Esophagus muscularis mucosa (tissue), 4 donors: ENCODE measurements around the gene KRTAP10-7.

ENCODE experiments used
- EP300 ChIP-seq: sonication (generic); formaldehyde crosslinking; IDR thresholded peaks from one replicate; pipeline ENCODE4 v1.6.1; 2017; ENCODE audit warnings: antibody characterized with exemption
- POLR2A ChIP-seq: fragments of 450-650 bp; IDR thresholded peaks from one replicate; pipeline ENCODE4 v1.6.1; 2017; ENCODE audit warnings: antibody characterized with exemption, moderate library complexity, mild to moderate bottlenecking, low read depth
- TF ChIP-seq, protein P1 (sequence below), 3 experiments: fragments of 200-600 bp in 2 of 3; fragments of 450-650 bp in 1 of 3; sonication (generic) in 2 of 3; IDR thresholded peaks; one replicate each; pipeline ENCODE4 v1.5.1; 2017 to 2019; ENCODE audit warnings: antibody characterized with exemption in 3 of 3, mild to moderate bottlenecking in 2 of 3, moderate library complexity in 1 of 3

DNA sequence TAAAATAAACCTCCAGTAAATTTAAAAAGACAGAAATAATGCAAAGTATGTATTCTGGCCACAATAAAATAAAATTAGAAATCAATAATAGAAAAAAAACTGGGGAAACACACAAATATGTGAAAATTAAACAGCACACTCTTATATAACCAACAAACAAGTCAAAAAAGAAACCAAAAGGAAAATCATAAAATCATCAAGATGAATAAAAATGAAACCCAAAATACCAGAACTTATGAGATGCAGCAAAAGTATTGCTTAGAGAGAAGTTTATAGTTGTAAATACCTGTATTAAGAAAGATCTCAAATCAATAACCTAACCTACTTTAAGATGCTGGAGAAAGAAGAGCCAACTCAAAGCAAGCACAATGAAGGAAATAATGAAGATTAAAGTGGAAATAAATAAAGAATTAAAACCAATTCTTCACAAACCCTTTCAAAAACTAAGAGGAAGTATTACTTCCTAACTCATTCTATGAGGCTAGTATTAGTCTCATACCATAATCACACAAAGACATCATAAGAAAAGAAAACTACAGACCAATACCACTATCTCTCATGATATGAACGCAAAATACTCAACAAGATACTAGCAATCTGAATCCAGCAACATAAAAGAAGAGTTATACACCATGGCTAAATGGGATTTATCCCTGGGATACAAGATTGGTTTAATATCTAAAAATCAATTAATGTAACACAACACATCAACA is 35.4 kb upstream of the KRTAP10-7 start:
- no peak for TF ChIP-seq POLR2A
- TF ChIP-seq EP300: no peak
- TF ChIP-seq, protein P1, sequence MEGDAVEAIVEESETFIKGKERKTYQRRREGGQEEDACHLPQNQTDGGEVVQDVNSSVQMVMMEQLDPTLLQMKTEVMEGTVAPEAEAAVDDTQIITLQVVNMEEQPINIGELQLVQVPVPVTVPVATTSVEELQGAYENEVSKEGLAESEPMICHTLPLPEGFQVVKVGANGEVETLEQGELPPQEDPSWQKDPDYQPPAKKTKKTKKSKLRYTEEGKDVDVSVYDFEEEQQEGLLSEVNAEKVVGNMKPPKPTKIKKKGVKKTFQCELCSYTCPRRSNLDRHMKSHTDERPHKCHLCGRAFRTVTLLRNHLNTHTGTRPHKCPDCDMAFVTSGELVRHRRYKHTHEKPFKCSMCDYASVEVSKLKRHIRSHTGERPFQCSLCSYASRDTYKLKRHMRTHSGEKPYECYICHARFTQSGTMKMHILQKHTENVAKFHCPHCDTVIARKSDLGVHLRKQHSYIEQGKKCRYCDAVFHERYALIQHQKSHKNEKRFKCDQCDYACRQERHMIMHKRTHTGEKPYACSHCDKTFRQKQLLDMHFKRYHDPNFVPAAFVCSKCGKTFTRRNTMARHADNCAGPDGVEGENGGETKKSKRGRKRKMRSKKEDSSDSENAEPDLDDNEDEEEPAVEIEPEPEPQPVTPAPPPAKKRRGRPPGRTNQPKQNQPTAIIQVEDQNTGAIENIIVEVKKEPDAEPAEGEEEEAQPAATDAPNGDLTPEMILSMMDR (IDR thresholded peaks at IDR 0.05): no peak
